Activated CD8-positive, alpha-beta memory T cell treated with anti-CD3 and anti-CD28 coated beads for 36 hours (primary cell): ENCODE measurements around the gene CDK2AP2. TPM values are rescaled to one million over a fixed set of nuclear protein-coding genes. Genes with fewer than 3 reads are reported as not detected.

Experiments used
- CTCF ChIA-PET: fragments of 350-600 bp; sonication (Branson Sonifier 250); formaldehyde crosslinking; loops from one replicate; lab custom pipeline; 2021; ENCODE audit warnings: antibody characterized with exemption; lab: Charles Lee
- POLR2A ChIA-PET: fragments of 350-600 bp; sonication (Branson Sonifier 250); formaldehyde crosslinking; loops from one replicate; lab custom pipeline; 2021; ENCODE audit warnings: antibody characterized with exemption; lab: Charles Lee
- total RNA-seq, 2 experiments: library from RNA; stranded (reverse); gene quantifications; one replicate each; pipeline ENCODE4 v1.2.3, GENCODE V29; 2021

CDK2AP2 gene
- total RNA-seq, 2 experiments from 2014 or later: 61.1 to 64.8 TPM

- POLR2A ChIA-PET: no interaction called here
- CTCF ChIA-PET: no interaction called here
Observed at GRCh38 chr11:67495234-67496005, 12.5 kb downstream of the CDK2AP2 start.

- POLR2A ChIA-PET: no interaction called here
Observed at GRCh38 chr11:67494371-67495233, 13.4 kb downstream of the CDK2AP2 start.

DNA sequence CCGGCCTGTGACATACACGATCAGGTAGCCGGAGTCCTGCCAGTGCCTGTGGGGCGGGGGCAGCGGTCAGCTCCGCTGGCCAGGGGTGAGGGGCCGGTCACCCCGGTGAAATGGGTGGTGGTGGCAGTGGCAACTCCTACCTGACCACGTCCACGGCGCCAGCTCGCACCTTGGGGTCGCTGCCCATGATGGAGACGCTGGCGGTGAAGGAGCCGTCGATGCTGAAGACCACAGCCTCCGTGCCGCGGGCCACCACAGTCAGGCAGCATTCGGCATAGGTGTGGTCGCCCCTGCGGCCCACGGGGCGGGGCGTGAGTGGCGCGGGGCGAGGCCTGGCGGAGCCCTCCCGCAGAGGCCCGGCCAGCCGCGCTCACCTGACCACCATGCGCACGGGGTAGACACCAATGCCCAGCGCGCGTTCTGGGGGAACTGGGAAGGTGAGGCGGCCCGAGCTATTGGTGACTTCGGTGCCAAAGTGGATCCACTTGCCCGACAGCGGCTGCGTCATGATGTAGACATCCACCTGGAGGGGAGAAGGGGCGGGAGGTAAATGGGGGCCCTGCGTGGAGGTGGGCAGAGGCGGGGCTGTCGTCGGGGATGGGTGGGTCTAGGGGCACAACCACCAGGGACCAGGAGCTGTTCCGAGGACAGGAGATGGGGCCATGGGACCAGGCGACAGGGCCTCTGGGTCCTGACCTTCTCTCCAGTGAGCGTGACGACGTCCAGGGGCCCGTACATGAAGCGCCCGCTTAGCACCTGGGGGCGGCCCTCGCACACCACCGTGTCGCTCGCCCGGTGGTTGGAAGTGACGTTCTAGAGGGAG is 14.2 kb downstream of the CDK2AP2 start:
- ChIA-PET POLR2A (no interaction called here), CTCF (no interaction called here)

More at GRCh38 chr11:67494371-67495233, 13.4 kb downstream of the CDK2AP2 start:
- CTCF ChIA-PET: no interaction called here

- ChIA-PET CTCF (interaction anchor here (1.0 to 1.3 kb wide), 2 partner anchors 10 to 136 kb away, joined by 3 to 5 read pairs; partner anchors contain the start of gene AIP), POLR2A (no interaction called here)
Observed at GRCh38 chr11:67492801-67493547, 15.0 kb downstream of the CDK2AP2 start.

- CTCF ChIA-PET: interaction anchor here (1.0 to 1.3 kb wide), 2 partner anchors 9 to 136 kb away, joined by 3 to 5 read pairs; partner anchors contain the start of gene AIP
- POLR2A ChIA-PET: interaction anchor here (0.7 to 1.0 kb wide), 2 partner anchors 71 to 72 kb away, joined by 3 to 4 read pairs; no protein-coding TSS in a partner anchor
Observed at GRCh38 chr11:67492069-67492727, 15.8 kb downstream of the CDK2AP2 start.

- ChIA-PET POLR2A (interaction anchor here (0.7 to 2.1 kb wide), 3 partner anchors 14 to 71 kb away, joined by 3 to 6 read pairs (median 4); partner anchors contain the start of gene PITPNM1), CTCF (interaction anchor here (0.8 to 1.3 kb wide), 2 partner anchors 8 to 22 kb away, joined by 3 to 5 read pairs; partner anchors contain the start of genes AIP and TMEM134)
Observed at GRCh38 chr11:67491276-67492068, 16.5 kb downstream of the CDK2AP2 start.

DNA sequence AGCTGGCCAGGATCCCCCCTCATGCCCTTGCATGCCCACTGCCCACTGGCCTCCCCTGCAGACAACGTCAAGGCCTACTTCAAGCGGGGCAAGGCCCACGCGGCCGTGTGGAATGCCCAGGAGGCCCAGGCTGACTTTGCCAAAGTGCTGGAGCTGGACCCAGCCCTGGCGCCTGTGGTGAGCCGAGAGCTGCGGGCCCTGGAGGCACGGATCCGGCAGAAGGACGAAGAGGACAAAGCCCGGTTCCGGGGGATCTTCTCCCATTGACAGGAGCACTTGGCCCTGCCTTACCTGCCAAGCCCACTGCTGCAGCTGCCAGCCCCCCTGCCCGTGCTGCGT is 17.3 kb downstream of the CDK2AP2 start:
- CTCF ChIA-PET: interaction anchor here (0.8 to 0.9 kb wide), 2 partner anchors 21 to 25 kb away, joined by 3 read pairs; partner anchors contain the start of gene TMEM134
- POLR2A ChIA-PET: interaction anchor here (2.1 kb wide), 1 partner anchor 15 kb away, joined by 6 read pairs; the partner anchor contains the start of gene PITPNM1

- CTCF ChIA-PET: interaction anchor here (0.6 to 0.9 kb wide), 4 partner anchors 11 to 1602 kb away, joined by 3 read pairs; partner anchors contain the start of genes FIBP and TMEM134
Observed at GRCh38 chr11:67489885-67490726, 17.9 kb downstream of the CDK2AP2 start.

GRCh38 chr11:67489203-67489884 is 18.6 kb downstream of the CDK2AP2 start:
- ChIA-PET CTCF (interaction anchor here (0.6 to 0.9 kb wide), 4 partner anchors 11 to 1601 kb away, joined by 3 read pairs; partner anchors contain the start of genes FIBP and PITPNM1), POLR2A (interaction anchor here (7.0 kb wide), 1 partner anchor 53 kb away, joined by 79 read pairs; the partner anchor contains the start of gene PTPRCAP)

More at GRCh38 chr11:67489885-67490726, 17.9 kb downstream of the CDK2AP2 start:
- POLR2A ChIA-PET: interaction anchor here (2.1 kb wide), 1 partner anchor 15 kb away, joined by 6 read pairs; the partner anchor contains the start of gene PITPNM1

GRCh38 chr11:67486481-67487195 is 21.3 kb downstream of the CDK2AP2 start:
- POLR2A ChIA-PET: interaction anchor here (0.8 to 7.0 kb wide), 7 partner anchors 17 to 95 kb away, joined by 3 to 79 read pairs (median 5); partner anchors contain the start of genes PPP1CA, PTPRCAP and RAD9A
- CTCF ChIA-PET: interaction anchor here (0.6 to 1.9 kb wide), 5 partner anchors 14 to 111 kb away, joined by 3 to 5 read pairs (median 4); partner anchors contain the start of genes PITPNM1 and PPP1CA

DNA sequence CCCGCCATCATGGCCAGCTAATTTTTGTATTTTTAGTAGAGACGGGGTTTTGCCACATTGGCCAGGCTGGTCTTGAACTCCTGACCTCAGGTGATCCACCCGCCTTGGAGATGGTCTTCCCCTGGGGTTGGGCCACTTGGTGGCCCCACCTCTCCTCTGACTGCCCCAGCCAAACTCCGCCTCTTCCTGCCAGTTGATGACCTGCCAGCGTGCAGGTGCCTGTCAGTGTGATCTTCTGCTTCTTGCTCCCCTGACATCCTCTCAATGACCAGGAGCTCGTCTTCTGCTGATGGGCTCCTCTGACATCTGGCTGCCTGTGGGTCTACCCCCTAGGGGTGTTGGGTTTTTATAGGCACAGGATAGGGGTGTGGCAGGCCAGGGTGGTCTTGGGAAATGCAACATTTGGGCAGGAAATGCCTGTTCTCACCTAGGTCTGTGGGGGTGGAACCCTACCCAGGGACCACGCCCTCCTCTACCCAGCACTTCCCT is 22.0 kb downstream of the CDK2AP2 start:
- ChIA-PET POLR2A (interaction anchor here (0.5 to 7.0 kb wide), 8 partner anchors 16 to 246 kb away, joined by 3 to 79 read pairs (median 4); partner anchors contain the start of genes CORO1B, PPP1CA and PTPRCAP), CTCF (interaction anchor here (1.0 kb wide), 1 partner anchor 15 kb away, joined by 4 read pairs; no protein-coding TSS in a partner anchor)

DNA sequence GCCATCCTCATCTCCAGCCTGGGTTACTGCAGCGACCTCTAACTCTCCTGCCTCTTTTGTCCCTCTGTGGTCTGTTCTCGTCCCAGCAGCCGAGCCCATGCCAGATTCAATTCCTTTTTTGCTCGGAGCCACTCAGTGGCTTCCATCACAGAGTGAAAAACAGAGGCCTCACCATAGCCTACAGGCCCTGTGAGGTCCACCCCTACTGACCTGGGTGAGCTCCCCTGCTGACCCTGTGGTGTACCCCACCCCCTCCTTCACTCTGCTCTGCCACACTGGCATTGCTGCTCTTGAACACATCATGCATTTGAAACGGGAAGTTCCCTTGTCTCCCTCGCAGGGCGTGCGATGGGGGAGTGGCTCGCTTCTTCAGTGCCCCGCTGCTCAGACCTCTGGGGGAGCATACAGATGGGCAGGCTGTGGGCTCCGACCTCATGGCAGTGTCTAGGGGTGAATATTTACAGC is 23.1 kb downstream of the CDK2AP2 start:
- CTCF ChIA-PET: interaction anchor here (0.7 to 1.5 kb wide), 5 partner anchors 14 to 1975 kb away, joined by 3 to 5 read pairs (median 4); partner anchors contain the start of genes PPP1CA and PTPRCAP
- POLR2A ChIA-PET: interaction anchor here (0.7 to 7.0 kb wide), 6 partner anchors 17 to 245 kb away, joined by 3 to 79 read pairs (median 6); partner anchors contain the start of gene PTPRCAP
